Eye (tissue), 1 donor: ENCODE measurements around the gene ICE2.
"Not testable (repeated sequence)": the region's sequence is repeated elsewhere in the genome, so short reads cannot be mapped to it uniquely, and the experiment has no call there.

Experiments
- DNase-seq: peaks from one replicate; pipeline ENCODE4 v3.0.0-alpha.2; 2015

ICE2 gene

DNA sequence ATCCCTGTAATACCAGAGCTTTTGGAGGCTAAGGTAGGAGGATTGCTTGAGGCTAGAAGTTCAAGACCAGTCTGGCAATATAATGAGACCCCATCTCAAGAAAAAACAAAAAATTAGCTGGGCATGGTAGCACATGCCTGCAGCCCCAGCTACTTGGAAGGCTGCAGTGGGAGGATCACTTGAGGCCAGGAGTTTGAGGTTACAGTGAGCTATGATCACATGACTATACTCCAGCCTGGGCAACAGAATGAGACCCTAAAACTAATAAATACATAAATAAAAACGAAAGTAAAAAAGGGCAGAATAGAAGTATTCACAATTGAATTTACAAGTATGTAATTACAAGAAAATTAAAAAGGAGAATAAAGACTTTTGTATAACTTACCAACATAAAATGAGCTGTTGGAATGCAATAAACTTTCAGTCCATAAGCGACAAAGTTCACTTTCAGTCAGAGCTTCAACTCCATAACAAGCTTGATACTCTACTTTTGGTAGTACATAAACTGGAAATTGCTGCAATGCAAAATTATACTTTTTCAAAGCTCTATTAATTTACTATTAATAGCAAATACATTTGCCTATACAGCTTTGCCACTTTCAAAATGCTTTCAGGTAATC is 36.8 kb downstream of the ICE2 start:
- DNase-seq, result no peak

DNA sequence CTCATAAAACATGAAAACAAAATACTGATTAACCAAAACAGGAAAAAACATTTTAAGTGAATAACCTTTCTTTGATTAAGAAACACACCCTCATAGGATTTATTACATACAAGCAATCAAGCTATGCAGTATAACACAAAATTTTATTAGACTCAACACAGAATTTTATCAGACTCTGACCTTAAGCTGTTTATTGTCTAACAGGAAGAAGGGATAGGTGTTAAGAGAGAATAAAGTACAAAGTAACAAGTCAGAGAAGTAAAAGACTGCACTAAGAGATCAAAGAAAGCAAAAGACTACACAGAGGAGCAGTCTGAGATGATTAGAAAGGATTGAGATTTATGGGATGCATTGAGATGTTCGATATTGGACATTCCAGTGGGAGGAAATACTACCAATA is 37.6 kb downstream of the ICE2 start:
- no peak for DNase-seq

DNA sequence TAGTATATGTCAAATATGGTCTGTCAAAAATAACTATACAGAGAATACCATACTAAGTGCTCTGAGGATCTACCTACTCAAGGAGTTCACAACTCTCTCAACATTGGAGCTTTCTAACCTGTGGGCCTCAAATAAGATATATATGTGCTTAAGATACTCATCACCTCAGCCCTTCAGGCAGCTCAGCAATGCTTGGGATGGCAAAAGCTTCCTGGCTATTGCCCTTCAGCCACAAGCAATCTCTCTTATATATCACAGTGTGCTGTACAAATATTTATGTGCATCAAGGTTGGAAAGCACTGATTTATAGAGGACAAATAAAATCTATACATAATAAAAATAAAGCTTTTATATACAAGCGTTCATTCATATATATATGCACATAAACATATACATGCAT is 40.3 kb downstream of the ICE2 start:
- no peak for DNase-seq

DNA sequence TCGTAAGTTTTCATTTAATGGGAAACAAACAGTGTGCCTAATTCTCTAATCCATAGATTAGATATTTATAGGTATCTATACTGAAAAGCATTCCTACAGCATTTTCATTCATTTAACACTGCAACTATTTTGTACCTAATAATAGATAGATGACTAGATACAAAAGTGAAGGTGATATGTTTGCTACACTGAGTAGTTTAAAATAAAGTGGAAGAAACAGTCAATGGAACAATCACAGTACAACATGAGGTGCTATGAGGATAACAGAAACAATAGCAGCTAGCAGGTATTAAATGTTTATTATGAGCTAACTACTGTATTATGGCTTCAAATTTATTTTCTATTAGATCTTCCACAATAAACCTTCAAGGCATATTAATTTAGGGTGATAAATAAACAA is 50.0 kb downstream of the ICE2 start:
- no peak for DNase-seq

GRCh38 chr15:60426870-60427508 is 52.0 kb downstream of the ICE2 start:
- no peak for DNase-seq

GRCh38 chr15:60425461-60425860 is 53.5 kb downstream of the ICE2 start:
- DNase-seq, result no peak

DNA sequence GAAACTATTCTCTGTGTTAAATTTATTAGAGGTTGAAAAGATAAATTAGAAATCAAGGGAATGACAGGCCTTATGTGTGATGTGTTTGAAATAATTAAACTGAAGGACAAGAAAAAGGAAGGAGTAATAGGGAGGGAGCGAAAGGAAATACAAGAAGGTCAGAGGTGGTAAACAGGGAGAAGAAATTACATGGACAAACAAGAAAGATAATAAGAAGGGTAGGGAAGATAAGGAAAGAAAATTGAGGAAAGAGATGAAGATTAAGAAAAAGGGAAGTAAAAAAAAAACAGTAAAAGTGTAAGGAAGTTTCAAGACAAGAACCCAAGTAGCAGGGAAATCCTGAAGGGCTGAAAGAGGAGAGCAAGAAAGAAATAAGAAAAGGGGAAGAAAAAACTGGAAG is 54.9 kb downstream of the ICE2 start:
- DNase-seq, result no peak

DNA sequence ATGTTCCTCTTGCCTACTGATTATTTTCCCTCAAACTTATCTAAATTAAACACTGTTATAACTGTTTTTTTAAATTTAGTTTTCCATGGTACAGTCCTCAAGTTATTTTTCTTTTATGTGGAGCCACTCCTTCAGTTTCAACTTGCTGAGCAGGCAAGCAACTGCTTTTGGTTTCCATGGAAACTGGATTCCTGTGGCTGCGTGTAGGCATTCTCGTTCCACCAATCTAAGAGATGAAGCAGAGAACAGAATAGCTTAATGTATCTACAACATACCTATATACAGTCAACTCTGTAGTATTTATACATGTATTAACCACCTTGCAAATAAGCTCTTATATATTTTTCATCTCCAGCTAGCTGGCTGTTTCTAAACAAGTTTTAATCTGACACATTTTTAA is 55.4 kb downstream of the ICE2 start:
- peak; percentile 91 for DNase-seq

- no peak for DNase-seq
Observed at GRCh38 chr15:60421544-60421943, 57.4 kb downstream of the ICE2 start.

DNA sequence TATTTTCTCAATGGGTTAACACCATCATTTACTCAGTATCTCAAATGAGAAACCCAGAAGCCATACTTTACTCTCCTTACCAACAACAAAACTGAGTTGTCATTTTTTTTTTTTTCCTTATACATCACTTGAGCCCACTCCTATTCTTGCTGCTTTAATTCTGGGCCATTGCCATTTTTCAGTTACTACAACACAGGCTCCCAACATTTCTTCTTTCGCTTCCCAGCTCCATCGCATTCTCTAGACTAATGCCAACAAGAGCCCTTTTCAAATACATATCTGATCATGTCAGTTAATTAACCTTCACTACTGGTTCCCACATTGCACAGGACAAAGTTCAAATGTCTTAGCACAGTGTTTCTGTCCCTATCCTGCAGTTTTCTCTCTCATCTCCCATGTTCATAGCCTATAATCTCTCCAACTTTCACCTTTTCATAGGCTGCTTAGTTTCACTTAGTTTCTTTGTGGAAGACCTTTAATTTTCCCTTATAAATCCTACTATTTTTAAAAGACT is 58.7 kb downstream of the ICE2 start:
- no peak for DNase-seq

- DNase-seq, result no peak
Observed at GRCh38 chr15:60419753-60420152, 59.2 kb downstream of the ICE2 start.

GRCh38 chr15:60418096-60418495 is 60.8 kb downstream of the ICE2 start:
- no peak for DNase-seq

DNA sequence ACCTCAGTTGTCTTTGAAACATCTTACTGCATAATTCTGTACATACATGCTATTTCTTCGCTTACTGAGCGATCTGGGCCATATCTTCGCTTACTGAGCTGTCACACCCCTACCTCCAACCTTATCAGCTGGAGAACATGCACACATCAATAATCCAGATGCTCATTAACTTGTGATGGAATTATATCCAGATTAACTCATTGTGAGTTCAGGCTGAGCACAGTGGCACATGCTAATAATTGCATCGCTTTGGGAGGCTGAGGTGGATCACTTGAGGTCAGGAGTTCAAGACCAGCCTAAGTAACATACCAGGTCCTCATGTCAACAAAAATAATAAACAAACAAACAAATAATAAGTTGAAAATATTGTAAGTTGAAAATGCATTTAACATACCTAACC is 61.8 kb downstream of the ICE2 start:
- DNase-seq, result no peak

DNA sequence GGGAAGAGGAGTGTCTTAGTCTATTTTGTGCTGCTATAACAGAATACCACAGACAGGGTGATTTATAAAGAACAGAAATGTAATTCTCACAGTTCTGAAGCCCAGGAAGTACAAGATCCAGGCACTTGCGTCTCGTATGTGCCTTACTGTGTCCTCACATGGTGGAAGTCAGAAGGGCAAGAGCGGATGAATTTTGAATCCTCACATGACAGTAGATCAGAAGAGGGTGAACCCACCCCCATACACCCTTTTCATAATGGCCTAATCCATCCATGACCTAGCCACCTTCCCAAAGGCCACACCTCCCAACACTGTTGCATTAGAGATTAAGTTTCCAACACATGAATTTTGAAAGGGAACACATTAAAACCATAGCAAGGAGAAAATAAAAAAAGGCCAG is 62.5 kb downstream of the ICE2 start:
- no peak for DNase-seq

GRCh38 chr15:60414016-60414682 is 64.8 kb downstream of the ICE2 start:
- no peak for DNase-seq

DNA sequence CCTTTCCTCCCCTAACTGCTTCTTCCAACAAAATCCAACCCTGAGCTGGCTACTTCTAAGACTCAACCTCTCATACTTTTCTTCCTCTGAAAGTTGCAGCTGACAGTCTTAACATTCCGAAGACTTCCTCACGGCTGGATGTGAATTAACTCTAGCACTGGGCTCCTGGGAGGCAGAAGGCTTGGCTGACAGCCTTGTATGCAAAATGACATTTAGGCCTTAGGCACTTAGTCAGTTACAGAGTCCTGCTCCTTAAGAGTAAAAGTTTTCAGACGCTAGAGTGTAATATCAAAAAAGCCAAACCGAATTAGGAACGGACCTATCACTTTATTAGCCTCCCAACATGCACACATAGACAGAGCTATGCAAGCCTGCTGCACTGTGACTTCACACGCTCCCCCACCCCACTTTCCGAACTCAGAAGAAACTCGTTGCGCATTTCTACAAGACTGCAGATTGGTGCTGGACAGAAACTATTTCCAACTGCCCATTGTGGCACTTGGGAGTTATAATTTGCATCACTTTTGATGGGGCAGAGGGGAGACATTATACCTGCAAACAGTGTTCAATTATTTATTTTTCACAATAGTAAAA is 65.6 kb downstream of the ICE2 start:
- DNase-seq, result peak; percentile 34

DNA sequence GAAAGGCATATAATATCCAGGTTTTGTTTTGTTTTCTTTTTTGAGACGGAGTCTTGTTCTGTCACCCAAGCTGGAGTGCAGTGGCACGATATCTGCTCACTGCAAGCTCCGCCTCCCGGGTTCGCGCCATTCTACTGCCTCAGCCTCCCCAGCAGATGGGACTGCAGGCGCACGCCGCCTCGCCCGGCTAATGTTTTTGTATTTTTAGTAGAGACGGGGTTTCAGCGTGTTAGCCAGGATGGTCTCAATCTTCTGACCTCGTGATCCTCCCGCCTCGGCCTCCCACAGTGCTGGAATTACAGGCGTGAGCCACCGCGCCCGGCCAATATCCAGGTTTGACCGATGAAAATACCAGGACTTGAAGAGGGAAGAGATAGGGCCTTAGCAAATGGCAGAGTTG is 66.1 kb downstream of the ICE2 start:
- DNase-seq, result not testable (repeated sequence)

DNA sequence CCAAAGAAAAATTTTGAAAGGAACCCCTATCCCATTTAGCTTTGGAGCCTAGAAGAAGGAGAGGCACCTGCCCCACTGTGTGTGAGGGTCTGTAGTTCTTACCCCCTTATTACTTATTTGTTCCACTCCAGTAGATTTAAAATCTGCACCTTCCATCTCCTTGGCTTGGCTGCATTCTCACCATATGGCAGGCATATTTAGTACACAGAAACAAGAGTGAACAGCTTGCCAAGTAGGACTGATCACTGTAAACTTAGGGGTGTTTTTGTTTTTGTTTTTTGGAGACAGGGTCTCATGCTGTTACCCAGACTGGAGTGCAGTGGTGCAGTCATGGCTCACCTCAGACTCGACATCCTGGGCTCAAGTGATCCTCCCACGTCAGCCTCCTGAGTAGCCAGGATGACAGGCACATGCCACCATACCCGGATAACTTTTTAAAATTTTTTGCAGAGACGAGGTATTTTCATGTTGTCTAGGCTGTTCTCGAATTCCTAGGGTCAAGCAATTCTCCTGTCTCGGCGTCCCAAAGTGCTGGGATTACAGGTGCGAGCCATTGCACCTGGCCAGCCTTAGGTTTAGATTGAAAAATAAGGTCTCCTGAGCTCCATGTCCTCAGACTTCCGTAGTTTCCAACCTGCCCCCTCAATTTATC is 67.0 kb downstream of the ICE2 start:
- DNase-seq, result no peak

DNA sequence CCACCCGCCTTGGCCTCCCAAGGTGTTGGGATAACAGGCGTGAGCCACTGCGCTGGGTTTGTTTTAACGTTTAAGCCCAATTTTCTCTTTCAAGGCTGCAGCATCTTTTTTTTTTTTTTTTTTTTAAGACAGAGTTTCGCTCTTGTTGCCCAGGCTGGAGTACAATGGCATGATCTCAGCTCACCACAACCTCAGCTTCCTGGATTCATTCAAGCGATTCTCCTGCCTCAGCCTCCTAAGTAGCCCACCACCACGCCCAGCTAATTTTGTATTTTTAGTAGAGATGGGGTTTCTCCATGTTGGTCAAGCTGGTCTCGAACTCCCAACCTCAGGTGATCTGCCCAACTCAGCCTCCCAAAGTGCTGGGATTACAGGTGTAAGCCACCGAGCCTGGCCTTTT is 68.6 kb downstream of the ICE2 start:
- not testable (repeated sequence) for DNase-seq

- DNase-seq, result no peak
Observed at GRCh38 chr15:60408463-60408981, 70.4 kb downstream of the ICE2 start.

GRCh38 chr15:60407415-60407805 is 71.5 kb downstream of the ICE2 start:
- DNase-seq, result peak; percentile 67

DNA sequence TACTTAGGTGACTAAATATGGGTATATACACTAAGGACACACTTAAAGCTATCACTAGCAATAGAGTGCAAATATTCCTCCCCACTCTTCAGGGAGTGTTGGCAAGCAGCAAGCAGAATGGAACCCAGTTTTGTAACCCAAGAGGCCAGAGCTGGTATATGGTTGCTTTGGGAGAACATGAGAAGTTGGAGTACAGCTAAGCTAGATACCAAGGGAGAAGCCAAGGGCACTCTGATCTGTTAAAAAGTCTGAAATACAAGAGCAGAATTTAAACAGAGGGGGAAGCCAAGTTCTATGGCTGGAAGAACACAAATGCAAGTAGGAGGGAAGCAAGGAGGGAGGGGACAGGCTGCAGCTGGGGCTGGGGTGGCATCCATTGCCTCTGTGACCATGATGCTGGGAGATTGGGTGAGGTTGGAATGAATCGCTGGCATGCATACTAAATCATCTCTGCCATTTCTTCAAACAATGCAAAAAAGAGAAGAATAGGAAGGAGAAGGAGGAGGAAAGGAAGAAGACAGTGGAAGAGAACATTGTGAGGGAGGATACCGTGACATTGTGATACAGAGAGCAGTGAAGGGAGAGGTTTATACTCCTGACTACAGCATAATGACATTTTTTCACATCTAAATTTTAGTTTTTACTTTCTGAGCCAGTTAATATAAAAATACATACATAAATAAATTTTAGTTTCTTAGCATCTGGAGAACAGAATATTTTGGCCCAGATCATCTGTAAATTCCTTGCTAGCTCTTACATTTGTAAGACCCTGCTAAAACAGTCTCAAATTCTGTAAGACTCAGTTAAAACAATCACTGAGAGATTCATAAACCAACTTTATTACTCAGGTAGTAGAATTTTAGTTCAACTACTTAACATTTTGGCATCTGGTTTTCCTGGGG is 72.2 kb downstream of the ICE2 start:
- DNase-seq, result no peak
